A204.1 (cell line): Measurements from ENCODE around the gene CD180.
"Not testable (repeated sequence)": the region's sequence is repeated elsewhere in the genome, so short reads cannot be mapped to it uniquely, and the experiment has no call there.

Source experiments
- FAIRE-seq: peaks from 2 replicates; lab custom pipeline; 2012; peaks lifted over from hg19 to GRCh38; lab: Jason Lieb, UNC

The CD180 gene

DNA sequence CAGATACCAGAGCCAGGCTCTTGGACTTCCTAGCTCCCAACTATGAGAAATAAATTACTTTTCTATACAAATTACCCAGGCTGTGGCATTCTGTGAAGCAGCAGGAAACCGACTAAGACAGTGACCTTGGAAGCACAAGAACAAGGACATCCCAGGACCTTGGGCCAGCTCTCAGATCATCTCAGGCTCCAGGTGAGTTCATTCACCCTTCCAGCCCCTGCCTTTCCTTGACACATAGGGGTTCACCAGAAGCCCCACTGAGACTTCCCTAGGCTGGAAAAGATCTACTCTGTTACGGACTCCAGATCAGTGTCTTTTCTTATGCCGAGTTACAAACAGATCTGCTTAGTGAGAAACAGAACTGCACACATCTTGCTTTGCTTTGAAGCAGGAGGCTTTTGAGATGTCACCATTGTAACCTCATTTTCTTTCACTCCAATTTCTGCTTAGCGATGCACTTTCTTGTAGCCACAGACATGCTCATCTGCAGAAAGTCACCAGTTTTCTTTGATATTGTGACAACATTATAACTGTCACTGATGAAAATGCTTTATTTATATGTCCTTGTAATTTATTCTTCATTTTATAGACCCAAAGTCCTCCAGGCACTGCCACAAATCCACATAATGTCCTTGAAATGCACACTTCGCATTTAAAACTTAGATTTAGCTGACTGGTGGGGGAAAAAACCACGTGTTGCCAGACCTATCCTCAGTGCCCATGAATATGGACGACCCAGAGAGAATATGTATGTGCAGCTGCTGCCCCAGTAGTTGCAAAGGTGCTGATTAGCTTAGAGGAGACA is 8.1 kb downstream of the CD180 start:
- no peak for FAIRE-seq

- no peak for FAIRE-seq
Observed at GRCh38 chr5:67187006-67187715, 9.4 kb downstream of the CD180 start.

DNA sequence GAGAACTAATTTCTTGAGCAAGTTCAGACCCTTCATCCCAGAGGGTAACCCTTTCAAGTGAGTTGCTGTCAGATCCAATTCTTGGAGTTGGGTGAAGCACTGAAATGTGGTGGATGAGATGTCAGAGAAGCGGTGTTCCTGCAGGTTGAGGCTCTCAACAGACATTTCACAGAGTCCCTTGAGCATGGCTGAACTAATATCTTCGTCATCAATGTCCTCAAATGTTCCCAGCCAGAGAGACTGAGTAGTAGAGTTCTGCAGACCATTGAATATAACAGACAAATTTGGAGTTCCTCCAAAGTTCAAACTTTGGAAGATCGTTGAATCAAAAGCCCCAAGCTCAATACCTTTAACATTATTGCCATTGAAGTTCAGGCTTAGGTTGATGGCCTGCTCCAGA is 12.7 kb downstream of the CD180 start:
- FAIRE-seq = no peak

DNA sequence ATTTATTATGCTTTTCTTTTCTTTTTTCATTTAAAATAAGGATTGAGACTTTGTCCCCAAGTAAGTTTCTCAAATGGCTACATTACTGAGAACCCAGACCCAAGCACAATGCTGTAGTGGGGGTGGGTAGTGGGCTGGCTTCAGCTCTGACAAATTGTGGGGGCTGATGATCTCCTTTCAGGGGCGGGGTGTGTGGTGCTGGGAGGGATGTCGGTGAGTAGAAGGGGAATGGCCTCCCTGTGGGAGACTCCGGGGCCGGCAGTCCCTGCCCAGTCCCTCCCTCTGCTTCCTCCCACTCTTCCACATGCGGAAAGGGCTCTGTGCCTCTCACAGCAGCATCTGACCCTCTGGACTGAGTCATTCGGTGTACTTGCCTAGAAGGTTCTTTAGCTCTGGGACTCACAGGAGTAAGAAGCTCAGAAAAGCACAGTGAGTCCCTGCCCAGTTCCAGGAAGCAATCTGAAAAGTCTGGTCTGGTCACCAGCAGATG is 14.3 kb downstream of the CD180 start:
- FAIRE-seq = no peak

DNA sequence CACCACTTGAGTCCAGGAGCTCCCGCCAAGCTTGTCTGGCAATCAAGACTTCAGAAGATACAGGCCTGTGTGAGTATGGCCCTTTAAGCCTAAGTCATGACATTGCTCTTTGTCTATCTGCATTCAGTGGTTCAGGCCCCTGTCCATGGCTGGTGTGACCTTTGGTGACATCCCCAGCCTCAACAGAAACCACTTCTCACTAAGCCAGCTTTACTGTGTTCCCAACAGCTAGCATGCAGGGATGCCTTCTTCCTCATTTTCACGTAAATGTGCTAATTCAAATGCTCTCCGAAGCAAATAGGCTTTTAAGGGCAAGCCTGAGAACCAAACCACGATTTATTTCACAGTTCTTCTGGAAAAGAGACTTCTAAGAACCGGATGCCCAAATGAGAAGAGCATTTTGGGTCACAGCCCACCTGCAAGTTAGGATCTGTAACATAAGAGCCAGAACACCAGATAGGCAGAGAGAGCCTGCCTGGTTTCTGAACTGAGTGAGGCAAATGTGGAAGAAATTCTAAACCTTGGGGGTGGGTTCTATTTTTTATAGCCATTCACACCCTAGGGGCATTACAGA is 14.9 kb downstream of the CD180 start:
- no peak for FAIRE-seq

DNA sequence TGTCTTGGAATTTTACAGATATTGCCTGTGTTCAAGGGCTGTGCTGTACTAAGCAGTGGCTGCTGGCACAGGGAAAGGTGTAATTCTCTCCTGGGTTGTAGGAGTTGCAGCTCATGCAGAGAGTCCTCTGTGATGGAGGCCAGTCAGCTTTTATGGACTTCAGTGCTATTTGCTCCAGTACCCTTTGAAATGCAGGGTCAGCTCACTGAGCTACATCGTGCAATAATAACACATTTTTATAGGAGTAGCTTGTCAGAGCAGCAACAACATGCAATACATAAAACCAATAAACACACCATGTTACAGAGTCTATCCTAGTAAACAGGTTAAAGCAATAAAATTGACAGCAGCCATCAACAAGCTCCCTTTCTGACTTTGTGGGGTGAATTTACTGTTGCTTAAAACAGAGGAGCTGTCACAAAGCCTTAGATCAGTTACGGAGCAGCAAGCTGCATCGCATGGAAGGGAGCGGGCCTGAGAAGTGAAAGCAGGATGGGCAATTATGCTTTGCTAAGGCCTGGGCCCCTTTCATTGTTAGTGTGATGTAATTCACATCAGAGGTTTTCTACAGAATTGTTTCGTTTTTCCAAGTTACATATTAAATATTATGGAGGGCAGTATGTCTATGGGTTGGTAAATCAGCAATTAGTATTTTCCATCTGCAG is 16.8 kb downstream of the CD180 start:
- no peak for FAIRE-seq

GRCh38 chr5:67178966-67179365 is 17.6 kb downstream of the CD180 start:
- FAIRE-seq = no peak

DNA sequence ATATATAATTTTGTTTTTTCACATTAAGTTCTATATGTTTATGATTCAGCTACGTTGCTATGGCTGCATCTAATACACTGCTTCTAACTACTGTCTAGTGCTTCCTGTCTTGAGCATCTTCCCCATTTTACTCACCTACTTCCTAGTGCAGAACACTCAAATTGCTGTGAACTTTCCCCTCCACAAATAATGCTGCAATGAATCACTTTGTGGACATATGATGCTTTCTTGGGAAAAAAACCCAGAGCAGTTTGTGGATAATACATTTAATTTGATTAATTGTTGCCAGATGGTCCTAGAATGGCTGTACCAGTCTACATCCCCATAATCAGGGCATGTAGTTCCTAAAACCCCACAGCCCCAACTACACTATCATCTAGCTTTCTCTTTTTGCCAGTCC is 18.5 kb downstream of the CD180 start:
- no peak for FAIRE-seq

GRCh38 chr5:67176936-67177335 is 19.7 kb downstream of the CD180 start:
- FAIRE-seq = no peak

GRCh38 chr5:67173959-67174358 is 22.6 kb downstream of the CD180 start:
- FAIRE-seq = no peak

DNA sequence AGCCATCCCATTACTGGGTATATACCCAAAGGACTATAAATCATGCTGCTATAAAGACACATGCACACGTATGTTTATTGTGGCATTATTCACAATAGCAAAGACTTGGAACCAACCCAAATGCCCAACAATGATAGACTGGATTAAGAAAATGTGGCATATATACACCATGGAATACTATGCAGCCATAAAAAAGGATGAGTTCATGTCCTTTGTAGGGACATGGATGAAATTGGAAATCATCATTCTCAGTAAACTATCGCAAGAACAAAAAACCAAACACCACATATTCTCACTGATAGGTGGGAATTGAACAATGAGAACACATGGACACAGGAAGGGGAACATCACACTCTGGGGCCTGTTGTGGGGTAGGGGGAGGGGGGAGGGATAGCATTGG is 23.2 kb downstream of the CD180 start:
- FAIRE-seq = not testable (repeated sequence)

DNA sequence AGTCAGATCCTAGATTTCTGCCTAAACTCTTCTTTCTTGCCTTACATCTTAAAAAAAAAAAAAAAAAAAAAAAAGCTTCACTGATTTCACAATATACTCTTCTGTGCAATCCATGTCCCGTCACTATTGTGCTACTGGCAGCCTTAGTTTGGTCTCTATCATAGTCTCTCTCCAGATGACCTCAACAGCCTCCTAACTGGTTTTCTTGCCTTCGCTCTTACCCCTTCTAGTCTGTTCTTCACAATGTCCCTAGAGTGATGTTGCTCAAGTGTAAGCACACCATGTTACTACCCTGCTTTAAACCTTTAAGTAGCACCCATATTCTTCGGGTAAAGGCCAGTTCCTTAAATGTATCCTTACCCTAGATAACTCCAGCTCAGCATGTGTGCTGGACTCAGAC is 25.8 kb downstream of the CD180 start:
- FAIRE-seq = no peak

- FAIRE-seq = no peak
Observed at GRCh38 chr5:67168069-67168468, 28.5 kb downstream of the CD180 start.

DNA sequence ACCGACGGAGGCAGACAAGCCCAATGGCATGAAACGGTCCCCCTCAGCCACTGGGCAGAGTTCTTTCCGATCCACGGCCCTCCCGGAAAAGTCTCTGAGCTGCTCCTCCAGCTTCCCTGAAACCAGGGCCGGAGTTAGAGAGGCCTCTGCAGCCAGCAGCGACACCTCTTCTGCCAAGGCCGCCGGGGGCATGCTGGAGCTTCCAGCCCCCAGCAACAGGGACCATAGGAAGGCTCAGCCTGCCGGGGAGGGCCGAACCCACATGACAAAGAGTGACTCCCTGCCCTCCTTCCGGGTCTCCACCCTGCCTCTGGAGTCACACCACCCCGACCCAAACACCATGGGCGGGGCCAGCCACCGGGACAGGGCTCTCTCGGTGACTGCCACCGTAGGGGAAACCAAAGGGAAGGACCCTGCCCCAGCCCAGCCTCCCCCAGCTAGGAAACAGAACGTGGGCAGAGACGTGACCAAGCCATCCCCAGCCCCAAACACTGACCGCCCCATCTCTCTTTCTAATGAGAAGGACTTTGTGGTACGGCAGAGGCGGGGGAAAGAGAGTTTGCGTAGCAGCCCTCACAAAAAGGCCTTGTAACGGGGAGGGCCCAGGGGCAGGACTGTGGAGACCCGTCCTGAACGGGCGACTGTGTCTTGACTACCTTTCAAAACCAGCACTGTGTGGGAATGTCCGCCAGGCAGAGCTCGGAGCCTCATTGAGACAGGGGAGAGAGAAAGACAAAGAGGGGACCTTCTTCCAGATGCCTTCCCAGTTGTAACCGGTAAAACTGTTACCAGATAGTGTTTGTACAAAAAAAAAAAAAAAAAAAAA is 29.9 kb downstream of the CD180 start:
- FAIRE-seq = no peak

GRCh38 chr5:67165526-67166459 is 30.8 kb downstream of the CD180 start:
- no peak for FAIRE-seq

- no peak for FAIRE-seq
Observed at GRCh38 chr5:67164856-67165525, 31.6 kb downstream of the CD180 start.

GRCh38 chr5:67163863-67164595 is 32.6 kb downstream of the CD180 start:
- no peak for FAIRE-seq

DNA sequence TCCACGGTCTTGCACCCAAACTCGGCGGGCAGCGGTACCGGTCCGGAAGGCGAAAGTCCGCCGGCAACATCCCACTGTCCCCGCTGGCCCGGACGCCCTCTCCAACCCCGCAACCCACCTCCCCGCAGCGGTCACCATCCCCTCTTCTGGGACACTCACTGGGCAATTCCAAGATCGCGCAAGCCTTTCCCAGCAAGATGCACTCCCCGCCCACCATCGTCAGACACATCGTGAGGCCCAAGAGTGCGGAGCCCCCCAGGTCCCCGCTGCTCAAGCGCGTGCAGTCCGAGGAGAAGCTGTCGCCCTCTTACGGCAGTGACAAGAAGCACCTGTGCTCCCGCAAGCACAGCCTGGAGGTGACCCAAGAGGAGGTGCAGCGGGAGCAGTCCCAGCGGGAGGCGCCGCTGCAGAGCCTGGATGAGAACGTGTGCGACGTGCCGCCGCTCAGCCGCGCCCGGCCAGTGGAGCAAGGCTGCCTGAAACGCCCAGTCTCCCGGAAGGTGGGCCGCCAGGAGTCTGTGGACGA is 33.3 kb downstream of the CD180 start:
- FAIRE-seq = no peak

- FAIRE-seq = no peak
Observed at GRCh38 chr5:67161767-67162166, 34.8 kb downstream of the CD180 start.
